GM18508 (cell line): ENCODE measurements around the gene C1QTNF6.
A peak's percentile ranks its signal among the peaks of the same experiment; 100 is the strongest.

Experiments
- ATAC-seq: cut with Tn5 transposase; IDR thresholded peaks from one replicate; pipeline ENCODE4 v1.9.1; 2021; ENCODE audit warnings: moderate number of reproducible peaks; ENCODE audit not compliant: insufficient read depth, unreplicated experiment

C1QTNF6 gene

GRCh38 chr22:37224757-37225420 lies 36.8 kb upstream of the C1QTNF6 start:
- ATAC-seq, result no peak

GRCh38 chr22:37223965-37224551 lies 36.0 kb upstream of the C1QTNF6 start:
- no peak for ATAC-seq

- no peak for ATAC-seq
These were observed 34.5 kb upstream of the C1QTNF6 start for GRCh38 chr22:37222440-37222971.

- ATAC-seq, result no peak
These were observed 33.6 kb upstream of the C1QTNF6 start for GRCh38 chr22:37221424-37222333.

GRCh38 chr22:37220543-37220981 lies 32.5 kb upstream of the C1QTNF6 start:
- ATAC-seq, result no peak

GRCh38 chr22:37219533-37219932 lies 31.5 kb upstream of the C1QTNF6 start:
- no peak for ATAC-seq

- ATAC-seq, result peak; percentile 60
These were observed 30.8 kb upstream of the C1QTNF6 start for GRCh38 chr22:37218771-37219411.

- no peak for ATAC-seq
These were observed 30.3 kb upstream of the C1QTNF6 start for GRCh38 chr22:37218399-37218770.

GRCh38 chr22:37215890-37216289 lies 27.8 kb upstream of the C1QTNF6 start:
- no peak for ATAC-seq

- no peak for ATAC-seq
These were observed 26.6 kb upstream of the C1QTNF6 start for GRCh38 chr22:37214731-37215030.

- ATAC-seq, result no peak
These were observed 26.1 kb upstream of the C1QTNF6 start for GRCh38 chr22:37213941-37214730.

GRCh38 chr22:37213218-37213855 lies 25.3 kb upstream of the C1QTNF6 start:
- ATAC-seq, result no peak

GRCh38 chr22:37212174-37212906 lies 24.3 kb upstream of the C1QTNF6 start, which contains the start of gene SSTR3:
Gene SSTR3 (minus strand): TSS chr22:37212477. CDS start chr22:37207803, 4,674 bp downstream.
- ATAC-seq, result no peak

GRCh38 chr22:37211866-37212173 lies 23.8 kb upstream of the C1QTNF6 start:
- no peak for ATAC-seq

- ATAC-seq, result no peak
These were observed 23.2 kb upstream of the C1QTNF6 start for GRCh38 chr22:37211075-37211865.

- ATAC-seq, result no peak
These were observed 22.2 kb upstream of the C1QTNF6 start for GRCh38 chr22:37210041-37210803.

GRCh38 chr22:37209140-37209845 lies 21.2 kb upstream of the C1QTNF6 start:
- ATAC-seq, result no peak
